Measurements from ENCODE around the gene C17orf50.

The C17orf50 gene

DNA sequence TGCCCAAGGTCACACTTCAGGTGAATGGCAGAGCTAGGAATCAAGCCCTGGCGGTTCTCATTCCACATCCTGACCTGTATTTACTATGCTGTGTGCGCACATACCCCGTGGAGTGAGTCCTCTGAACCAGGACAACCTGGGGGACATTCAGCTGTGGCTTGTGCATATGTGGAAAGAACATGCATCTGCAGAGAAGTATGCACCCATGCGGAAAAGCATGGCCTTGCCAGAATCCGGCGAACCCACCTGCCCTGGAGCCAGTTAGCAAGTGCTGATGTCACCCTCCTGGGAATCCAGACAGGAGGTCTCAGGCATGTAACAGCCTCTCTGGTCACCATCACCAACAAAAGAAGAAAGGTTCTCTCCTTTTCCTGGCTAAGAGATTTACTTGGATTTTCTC is 27.3 kb upstream of the C17orf50 start:
- H3K4me3 ChIP-seq (ENCODE audit: low read length), result no peak overlapping the region
- no peak for DNase-seq (ENCODE audit: low read depth)
- TF ChIP-seq CTCF (IDR thresholded peaks at IDR 0.05; ENCODE audit: insufficient read depth, low read depth, low read length, missing control alignments), result no peak

DNA sequence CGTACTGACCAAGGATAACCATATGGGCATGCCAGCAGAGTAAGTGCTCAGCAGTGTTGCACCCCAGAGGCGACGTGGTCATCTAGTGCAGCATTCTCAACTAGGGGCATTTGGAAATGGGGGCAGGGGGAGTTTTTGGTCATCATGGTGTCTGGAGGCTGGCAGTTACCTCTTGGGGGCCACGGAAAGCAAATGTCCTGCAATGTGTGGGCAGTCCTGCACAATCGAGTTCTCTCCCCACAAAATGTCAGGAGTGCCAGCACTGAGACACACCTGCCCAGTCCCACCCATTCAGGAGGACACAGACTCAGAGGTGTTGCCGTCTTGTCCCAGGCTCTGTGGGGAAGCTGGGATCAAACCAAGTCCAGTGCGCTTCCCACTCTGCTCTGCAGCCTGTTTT is 26.3 kb upstream of the C17orf50 start:
- TF ChIP-seq CTCF (IDR thresholded peaks at IDR 0.05; ENCODE audit: insufficient read depth, low read depth, low read length, missing control alignments), result no peak
- H3K4me3 ChIP-seq (ENCODE audit: low read length), result no peak overlapping the region
- DNase-seq (ENCODE audit: low read depth), result no peak

DNA sequence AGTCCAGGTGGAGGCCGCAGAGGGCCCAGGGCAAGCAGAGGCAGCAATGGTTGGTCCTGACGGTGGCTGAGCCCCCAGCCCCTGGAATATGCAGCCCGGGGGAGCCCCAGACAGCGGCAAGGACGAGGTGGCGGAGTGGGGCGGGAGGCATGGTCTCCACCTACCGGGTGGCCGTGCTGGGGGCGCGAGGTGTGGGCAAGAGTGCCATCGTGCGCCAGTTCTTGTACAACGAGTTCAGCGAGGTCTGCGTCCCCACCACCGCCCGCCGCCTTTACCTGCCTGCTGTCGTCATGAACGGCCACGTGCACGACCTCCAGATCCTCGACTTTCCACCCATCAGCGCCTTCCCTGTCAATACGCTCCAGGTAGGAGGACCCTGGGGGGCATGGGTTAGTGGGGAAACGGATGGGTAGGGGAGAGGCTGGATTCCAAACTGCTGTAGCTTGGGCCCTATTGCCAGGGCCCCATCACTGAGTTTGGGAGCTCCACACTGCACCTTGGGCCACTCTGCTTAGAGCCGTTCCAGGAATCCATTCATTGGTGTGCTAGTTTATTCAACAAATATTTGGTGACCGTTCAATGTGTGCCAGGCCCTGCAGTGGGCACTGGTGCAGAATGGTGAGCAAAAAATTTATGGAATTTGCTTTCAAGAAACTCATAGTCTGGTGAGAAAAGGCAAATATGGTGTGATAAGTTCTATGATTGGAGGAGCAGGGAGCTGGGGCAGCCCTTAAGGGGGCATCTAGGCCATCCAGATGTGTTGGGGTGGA is 25.5 kb upstream of the C17orf50 start:
- no peak overlapping the region for H3K4me3 ChIP-seq (ENCODE audit: low read length)
- TF ChIP-seq CTCF (IDR thresholded peaks at IDR 0.05; ENCODE audit: insufficient read depth, low read depth, low read length, missing control alignments), result no peak
- no peak for DNase-seq (ENCODE audit: low read depth)

GRCh38 chr17:35736236-35736635 is 24.5 kb upstream of the C17orf50 start:
- no peak for TF ChIP-seq CTCF (IDR thresholded peaks at IDR 0.05; ENCODE audit: insufficient read depth, low read depth, low read length, missing control alignments)
- H3K4me3 ChIP-seq (ENCODE audit: low read length), result no peak overlapping the region
- no peak for DNase-seq (ENCODE audit: low read depth)

DNA sequence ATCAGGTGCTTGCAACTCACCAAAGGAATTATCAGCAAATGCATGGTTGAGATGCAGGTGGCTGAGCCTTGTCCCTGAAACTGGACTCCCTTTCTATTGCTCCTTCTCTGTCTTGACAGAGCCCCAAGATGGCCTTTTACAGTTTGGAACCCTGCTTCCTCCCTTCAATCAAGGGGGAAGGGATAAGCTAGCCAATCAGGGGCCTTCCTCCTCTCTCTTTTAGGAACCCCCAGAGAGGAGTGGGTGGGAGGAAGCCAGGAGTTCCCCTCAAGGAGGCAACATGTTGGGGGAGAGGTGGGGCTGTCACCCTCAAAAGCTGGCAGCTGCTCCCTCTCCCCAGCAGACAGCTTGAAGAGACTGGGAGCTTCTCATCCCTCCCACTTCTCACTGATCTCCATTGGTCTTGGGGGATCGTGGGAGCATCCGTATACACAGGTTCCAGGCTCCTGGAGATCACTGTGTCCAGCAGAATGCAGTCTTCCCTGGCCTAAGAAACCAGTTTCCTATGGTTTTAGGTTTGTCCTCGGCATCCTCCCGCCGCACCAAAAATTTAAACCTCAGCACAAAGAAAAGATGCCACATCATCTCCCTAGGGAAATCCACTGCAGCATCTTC is 22.1 kb upstream of the C17orf50 start:
- no peak for DNase-seq (ENCODE audit: low read depth)
- no peak for TF ChIP-seq CTCF (IDR thresholded peaks at IDR 0.05; ENCODE audit: insufficient read depth, low read depth, low read length, missing control alignments)
- H3K4me3 ChIP-seq (ENCODE audit: low read length), result no peak overlapping the region

DNA sequence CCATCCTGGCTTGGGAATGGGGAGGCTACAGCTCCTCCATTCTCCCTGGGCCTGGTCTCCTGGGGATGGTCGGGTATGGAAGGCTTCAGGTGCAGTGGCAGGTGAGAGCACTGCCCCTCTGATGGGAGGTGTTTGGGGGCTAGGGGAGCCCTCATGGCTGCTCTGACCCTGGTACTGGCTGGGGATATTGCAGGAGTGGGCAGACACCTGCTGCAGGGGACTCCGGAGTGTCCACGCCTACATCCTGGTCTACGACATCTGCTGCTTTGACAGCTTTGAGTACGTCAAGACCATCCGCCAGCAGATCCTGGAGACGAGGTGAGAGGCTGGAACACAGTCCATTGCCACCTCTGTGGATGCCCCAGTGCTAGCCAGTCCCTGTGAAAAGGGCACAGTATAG is 20.5 kb upstream of the C17orf50 start:
- H3K4me3 ChIP-seq (ENCODE audit: low read length), result no peak overlapping the region
- no peak for DNase-seq (ENCODE audit: low read depth)
- TF ChIP-seq CTCF (IDR thresholded peaks at IDR 0.05; ENCODE audit: insufficient read depth, low read depth, low read length, missing control alignments), result no peak
